Measurements from ENCODE around the gene RHOT1. TPM values are rescaled to one million over a fixed set of nuclear protein-coding genes. Genes with fewer than 3 reads are reported as not detected.
"Not testable (repeated sequence)": the region's sequence is repeated elsewhere in the genome, so short reads cannot be mapped to it uniquely, and the experiment has no call there.

Gene RHOT1
- total RNA-seq, 6 experiments from 2014 or later: 20.8 to 26.8 (median 23.6) TPM

DNA sequence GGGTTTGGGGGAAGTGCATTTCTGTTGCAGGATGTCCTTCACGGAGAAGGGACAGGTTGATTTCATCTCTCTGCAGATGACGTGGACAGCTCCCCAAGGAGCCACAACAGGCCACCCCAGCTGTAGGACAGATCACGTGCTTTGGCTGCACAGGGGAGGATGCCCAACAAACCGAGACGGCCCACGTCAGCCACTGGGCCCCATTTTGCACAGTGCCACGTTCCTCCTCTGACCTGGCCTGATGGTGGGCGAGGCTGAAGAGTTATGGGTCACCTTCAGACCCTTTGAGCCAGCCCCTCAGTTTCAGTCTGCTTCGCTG is 114.4 kb downstream of the RHOT1 start:
- Mint-ChIP-seq H3K9me3 (no peaks in the 10 kb centered on the region), H3K36me3 (ENCODE audit: low read depth) (no peaks in the 10 kb centered on the region), H3K4me3 (no peak overlapping the region), H3K4me1 (ENCODE audit: low read depth) (peaks cover 10% of the 10 kb centered on the region), H3K27ac (no peak overlapping the region), H3K27me3 (ENCODE audit: insufficient read depth) (peaks cover 21% of the 10 kb centered on the region)
- TF ChIP-seq, protein P1, sequence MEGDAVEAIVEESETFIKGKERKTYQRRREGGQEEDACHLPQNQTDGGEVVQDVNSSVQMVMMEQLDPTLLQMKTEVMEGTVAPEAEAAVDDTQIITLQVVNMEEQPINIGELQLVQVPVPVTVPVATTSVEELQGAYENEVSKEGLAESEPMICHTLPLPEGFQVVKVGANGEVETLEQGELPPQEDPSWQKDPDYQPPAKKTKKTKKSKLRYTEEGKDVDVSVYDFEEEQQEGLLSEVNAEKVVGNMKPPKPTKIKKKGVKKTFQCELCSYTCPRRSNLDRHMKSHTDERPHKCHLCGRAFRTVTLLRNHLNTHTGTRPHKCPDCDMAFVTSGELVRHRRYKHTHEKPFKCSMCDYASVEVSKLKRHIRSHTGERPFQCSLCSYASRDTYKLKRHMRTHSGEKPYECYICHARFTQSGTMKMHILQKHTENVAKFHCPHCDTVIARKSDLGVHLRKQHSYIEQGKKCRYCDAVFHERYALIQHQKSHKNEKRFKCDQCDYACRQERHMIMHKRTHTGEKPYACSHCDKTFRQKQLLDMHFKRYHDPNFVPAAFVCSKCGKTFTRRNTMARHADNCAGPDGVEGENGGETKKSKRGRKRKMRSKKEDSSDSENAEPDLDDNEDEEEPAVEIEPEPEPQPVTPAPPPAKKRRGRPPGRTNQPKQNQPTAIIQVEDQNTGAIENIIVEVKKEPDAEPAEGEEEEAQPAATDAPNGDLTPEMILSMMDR (IDR thresholded peaks at IDR 0.05): no peak
- no peak for DNase-seq

DNA sequence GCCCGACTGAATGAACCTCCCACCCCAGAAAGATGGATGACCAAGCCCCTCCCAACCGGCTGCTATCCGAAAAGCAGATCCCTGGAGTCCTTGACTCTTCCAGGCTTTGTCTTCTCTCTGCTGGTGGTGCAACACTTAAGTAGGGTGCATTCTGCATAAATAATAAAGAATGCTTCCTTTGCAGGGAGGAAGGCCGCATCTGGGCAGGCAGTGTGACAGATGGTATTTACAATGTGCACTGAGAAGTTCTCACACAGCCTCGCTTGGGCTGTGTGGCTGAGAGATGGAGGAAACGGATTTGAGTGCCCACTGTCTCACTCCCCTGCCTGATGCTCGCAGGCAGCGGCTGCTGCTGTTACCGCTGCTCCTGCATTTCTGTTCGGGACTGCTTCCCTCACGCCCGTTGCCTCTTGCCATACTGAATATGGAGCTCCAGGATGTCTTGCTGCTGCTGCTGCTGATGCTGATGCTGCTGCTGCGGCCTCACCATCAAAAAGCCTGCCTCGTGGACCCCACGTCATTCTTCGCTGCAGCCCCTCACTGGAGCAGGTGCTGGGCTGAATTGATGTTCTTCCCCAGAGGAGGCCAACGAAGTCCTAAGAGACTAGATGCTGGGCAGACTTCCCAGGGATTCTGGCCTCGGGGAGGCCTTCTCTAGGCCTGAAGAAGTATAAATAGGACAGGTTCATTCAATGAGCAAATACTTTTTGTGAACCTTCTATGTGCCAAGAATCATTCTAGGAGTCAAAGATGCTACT is 116.3 kb downstream of the RHOT1 start:
- H3K27ac Mint-ChIP-seq: no peak overlapping the region
- no peaks in the 10 kb centered on the region for H3K9me3 Mint-ChIP-seq
- TF ChIP-seq, protein P1 (IDR thresholded peaks at IDR 0.05): no peak
- peaks cover 10% of the 10 kb centered on the region for H3K4me1 Mint-ChIP-seq (ENCODE audit: low read depth)
- no peaks in the 10 kb centered on the region for H3K36me3 Mint-ChIP-seq (ENCODE audit: low read depth)
- no peak for DNase-seq
- no peak overlapping the region for H3K4me3 Mint-ChIP-seq
- peaks cover 39% of the 10 kb centered on the region for H3K27me3 Mint-ChIP-seq (ENCODE audit: insufficient read depth)

DNA sequence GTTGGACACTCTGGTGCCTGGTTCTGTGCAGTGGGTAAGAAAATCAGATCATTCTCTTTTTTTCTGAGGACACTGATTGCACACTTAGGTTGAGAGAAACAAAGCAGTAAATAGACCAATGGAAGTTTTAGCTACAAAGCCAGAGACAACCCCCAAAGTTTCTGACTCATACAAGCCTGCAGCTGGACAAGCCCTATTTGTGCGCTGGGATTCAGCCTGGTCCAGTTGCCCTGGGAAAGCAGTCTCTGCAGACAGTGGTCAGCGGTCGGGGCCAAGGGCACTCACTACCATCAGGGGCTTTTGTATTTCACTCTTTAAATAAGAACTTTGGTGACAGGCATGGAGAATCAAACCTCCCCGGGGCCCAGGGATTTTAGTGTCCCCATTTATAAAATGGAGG is 117.3 kb downstream of the RHOT1 start:
- Mint-ChIP-seq H3K27ac (no peak overlapping the region), H3K4me3 (no peak overlapping the region), H3K9me3 (no peaks in the 10 kb centered on the region), H3K36me3 (ENCODE audit: low read depth) (no peaks in the 10 kb centered on the region), H3K27me3 (ENCODE audit: insufficient read depth) (peaks cover 49% of the 10 kb centered on the region), H3K4me1 (ENCODE audit: low read depth) (peaks cover 10% of the 10 kb centered on the region)
- TF ChIP-seq, protein P1 (IDR thresholded peaks at IDR 0.05): no peak
- peak; percentile 52 for DNase-seq

DNA sequence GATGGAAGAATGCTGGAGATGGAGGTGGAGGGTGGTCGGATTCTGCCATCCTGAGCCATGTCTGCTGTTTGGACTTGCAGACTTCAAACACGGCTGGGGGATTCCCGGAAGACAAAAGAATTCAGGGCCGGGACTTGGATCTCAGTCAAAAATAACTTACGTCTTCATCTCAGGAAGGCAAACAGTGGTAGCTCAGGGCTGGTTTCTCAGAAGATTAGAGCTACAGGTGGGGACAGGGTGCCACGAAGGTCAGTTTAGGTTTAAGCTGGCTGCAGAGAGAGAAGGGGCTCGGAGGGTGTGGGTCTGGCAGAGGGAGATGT is 119.1 kb downstream of the RHOT1 start:
- Mint-ChIP-seq H3K27ac (no peak overlapping the region), H3K27me3 (ENCODE audit: insufficient read depth) (peaks cover 55% of the 10 kb centered on the region), H3K4me3 (no peak overlapping the region), H3K9me3 (no peaks in the 10 kb centered on the region), H3K4me1 (ENCODE audit: low read depth) (peaks cover 10% of the 10 kb centered on the region), H3K36me3 (ENCODE audit: low read depth) (no peaks in the 10 kb centered on the region)
- TF ChIP-seq, protein P1 (IDR thresholded peaks at IDR 0.05): no peak
- DNase-seq: no peak

DNA sequence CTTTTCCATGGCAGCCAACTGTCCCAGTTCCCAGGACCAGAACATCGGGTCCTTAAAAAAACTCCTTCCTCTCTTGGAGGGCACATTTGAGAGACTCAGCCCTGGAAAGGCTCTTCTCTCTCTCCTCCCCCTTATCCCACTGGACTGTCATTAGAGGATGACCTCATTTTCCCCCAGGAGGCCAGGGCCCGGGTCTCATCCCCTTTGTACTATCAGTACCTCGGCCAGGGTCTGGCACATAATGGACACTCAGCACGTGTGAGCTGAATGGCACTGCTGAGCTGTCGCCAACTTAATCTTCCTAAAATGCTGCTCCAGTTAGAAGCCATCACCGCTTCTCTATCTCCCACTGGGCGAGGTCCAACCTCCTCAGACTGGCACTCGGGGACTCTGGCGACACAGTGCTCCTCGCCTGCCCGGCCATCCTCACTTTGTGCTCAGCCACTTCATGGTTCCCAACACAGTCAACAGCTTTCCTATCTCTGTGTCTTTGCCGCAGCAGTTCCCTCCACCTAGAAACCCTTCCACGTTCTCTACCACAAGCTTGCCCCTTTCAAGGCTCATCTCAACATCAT is 119.7 kb downstream of the RHOT1 start:
- Mint-ChIP-seq H3K4me1 (ENCODE audit: low read depth) (peaks cover 10% of the 10 kb centered on the region), H3K27ac (no peak overlapping the region)

DNA sequence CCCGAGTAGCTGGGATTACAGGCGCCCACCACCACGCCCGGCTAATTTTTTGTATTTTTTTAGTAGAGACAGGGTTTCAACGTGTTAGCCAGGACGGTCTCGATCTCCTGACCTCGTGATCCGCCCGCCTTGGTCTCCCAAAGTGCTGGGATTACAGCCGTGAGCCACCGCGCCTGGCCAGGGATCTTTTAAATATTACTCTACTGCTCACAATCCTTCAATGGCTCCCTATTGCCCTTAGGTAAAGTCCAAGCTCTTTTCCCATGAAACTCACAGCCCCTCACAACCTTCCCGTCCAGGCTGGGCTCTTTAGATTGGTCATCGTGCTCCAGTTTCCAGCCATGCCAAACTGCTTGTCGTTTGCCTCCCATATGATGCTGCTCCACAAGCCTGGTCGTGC is 121.2 kb downstream of the RHOT1 start:
- H3K27me3 Mint-ChIP-seq (ENCODE audit: insufficient read depth): peaks cover 64% of the 10 kb centered on the region
- H3K4me1 Mint-ChIP-seq (ENCODE audit: low read depth): peaks cover 10% of the 10 kb centered on the region

More for the DNA sequence above, 119.7 kb downstream of the RHOT1 start:
- Mint-ChIP-seq H3K4me3 (no peak overlapping the region), H3K27me3 (ENCODE audit: insufficient read depth) (peaks cover 57% of the 10 kb centered on the region), H3K36me3 (ENCODE audit: low read depth) (no peaks in the 10 kb centered on the region), H3K9me3 (no peaks in the 10 kb centered on the region)
- DNase-seq: no peak
- TF ChIP-seq, protein P1 (IDR thresholded peaks at IDR 0.05): no peak

More for the DNA sequence above, 121.2 kb downstream of the RHOT1 start:
- H3K27ac Mint-ChIP-seq; H3K9me3 Mint-ChIP-seq; H3K36me3 Mint-ChIP-seq (ENCODE audit: low read depth); H3K4me3 Mint-ChIP-seq; DNase-seq: not testable (repeated sequence)
